ENCODE results near the gene RHOG. TPM values are rescaled to one million over a fixed set of nuclear protein-coding genes. Genes with fewer than 3 reads are reported as not detected.
"Not testable (repeated sequence)": the region's sequence is repeated elsewhere in the genome, so short reads cannot be mapped to it uniquely, and the experiment has no call there.

The RHOG gene
- total RNA-seq, 1 experiment from 2014 or later = 31.0 TPM

- Histone ChIP-seq H3F3A (ENCODE audit: insufficient read depth, low read depth) (no peaks in the 10 kb centered on the region), H3K27ac (no peak overlapping the region), H3K9me2 (ENCODE audit: insufficient read depth) (no peaks in the 10 kb centered on the region), H3K27me3 (ENCODE audit: insufficient read depth, low read depth) (no peaks in the 10 kb centered on the region), H3K4me2 (peak overlapping the region; percentile 54; the same call in 1 of the 2 replicates), H3K79me2 (ENCODE audit: low read depth) (no peaks in the 10 kb centered on the region), H3K9me3 (ENCODE audit: insufficient read depth, low read depth) (no peaks in the 10 kb centered on the region), H3K4me3 (no peak overlapping the region), H3K4me1 (replicated peaks; ENCODE audit: insufficient read depth) (peaks cover 19% of the 10 kb centered on the region), H2AFZ (no peak overlapping the region), H3K36me3 (ENCODE audit: low read depth) (no peaks in the 10 kb centered on the region), H4K20me1 (ENCODE audit: insufficient read depth) (no peaks in the 10 kb centered on the region)
- DNase-seq = no peak
- no TSS peak for BruUV-seq (replicated peaks)
- intact Hi-C loops (cut with micrococcal nuclease; ENCODE audit: unreplicated experiment) = no loop called here
- ChIA-PET POLR2A (ENCODE audit: unreplicated experiment) (interaction anchor here (0.7 kb wide), 1 partner anchor 576 kb away, joined by 8 read pairs; the partner anchor contains the start of gene TRIM21), CTCF (no interaction called here)
- TF ChIP-seq EZH2 (IDR thresholded peaks at IDR 0.05; ENCODE audit: low read depth) = no peak
- TF ChIP-seq CTCF (conservative IDR thresholded peaks at IDR 0.05) = no peak
These were observed 23.5 kb downstream of the RHOG start for GRCh38 chr11:3817181-3817800.

GRCh38 chr11:3816673-3817072 is 24.1 kb downstream of the RHOG start:
- TF ChIP-seq EZH2 (IDR thresholded peaks at IDR 0.05; ENCODE audit: low read depth) (no peak), CTCF (conservative IDR thresholded peaks at IDR 0.05) (no peak)
- ChIA-PET POLR2A (ENCODE audit: unreplicated experiment) (no interaction called here), CTCF (no interaction called here)
- Histone ChIP-seq H4K20me1 (ENCODE audit: insufficient read depth) (no peaks in the 10 kb centered on the region), H3K4me3 (no peak overlapping the region), H3K79me2 (ENCODE audit: low read depth) (no peaks in the 10 kb centered on the region), H3K9me2 (ENCODE audit: insufficient read depth) (no peaks in the 10 kb centered on the region), H3K36me3 (ENCODE audit: low read depth) (no peaks in the 10 kb centered on the region), H3K27me3 (ENCODE audit: insufficient read depth, low read depth) (no peaks in the 10 kb centered on the region), H3K9me3 (ENCODE audit: insufficient read depth, low read depth) (no peaks in the 10 kb centered on the region), H3K4me1 (replicated peaks; ENCODE audit: insufficient read depth) (peaks cover 19% of the 10 kb centered on the region), H2AFZ (no peak overlapping the region), H3F3A (ENCODE audit: insufficient read depth, low read depth) (no peaks in the 10 kb centered on the region), H3K4me2 (peak overlapping the region; percentile 54), H3K27ac (no peak overlapping the region)
- DNase-seq = peak; percentile 62 to 80
- no TSS peak for BruUV-seq (replicated peaks)
- intact Hi-C loops (cut with micrococcal nuclease; ENCODE audit: unreplicated experiment) = loop anchor here (1.0 kb wide), 1 partner anchor 25 kb away; no protein-coding TSS in a partner anchor

GRCh38 chr11:3815845-3816244 is 24.9 kb downstream of the RHOG start:
- H3K4me1 ChIP-seq (replicated peaks; ENCODE audit: insufficient read depth) = peaks cover 19% of the 10 kb centered on the region
- H3K27me3 ChIP-seq (ENCODE audit: insufficient read depth, low read depth) = no peaks in the 10 kb centered on the region
- TF ChIP-seq CTCF (conservative IDR thresholded peaks at IDR 0.05) = no peak
- no peak for TF ChIP-seq EZH2 (IDR thresholded peaks at IDR 0.05; ENCODE audit: low read depth)
- no TSS peak for BruUV-seq (replicated peaks)
- H4K20me1 ChIP-seq (ENCODE audit: insufficient read depth) = no peaks in the 10 kb centered on the region
- H3K4me2 ChIP-seq = peak overlapping the region; percentile 54; the same call in 1 of the 2 replicates
- no peaks in the 10 kb centered on the region for H3K9me3 ChIP-seq (ENCODE audit: insufficient read depth, low read depth)
- intact Hi-C loops (cut with micrococcal nuclease; ENCODE audit: unreplicated experiment) = loop anchor here (1.0 kb wide), 1 partner anchor 25 kb away; no protein-coding TSS in a partner anchor
- POLR2A ChIA-PET (ENCODE audit: unreplicated experiment) = no interaction called here
- no peak overlapping the region for H2AFZ ChIP-seq
- H3K9me2 ChIP-seq (ENCODE audit: insufficient read depth) = no peaks in the 10 kb centered on the region
- CTCF ChIA-PET = no interaction called here
- H3K79me2 ChIP-seq (ENCODE audit: low read depth) = no peaks in the 10 kb centered on the region
- no peak for DNase-seq
- H3K36me3 ChIP-seq (ENCODE audit: low read depth) = no peaks in the 10 kb centered on the region
- H3K4me3 ChIP-seq = no peak overlapping the region
- no peaks in the 10 kb centered on the region for H3F3A ChIP-seq (ENCODE audit: insufficient read depth, low read depth)
- H3K27ac ChIP-seq = 0 out of 2 replicates have a peak overlapping the region, but pooled peaks have one; percentile 19

- H3K9me3 ChIP-seq (ENCODE audit: insufficient read depth, low read depth); H3K79me2 ChIP-seq (ENCODE audit: low read depth); intact Hi-C loops (cut with micrococcal nuclease; ENCODE audit: unreplicated experiment); DNase-seq; H3K27me3 ChIP-seq (ENCODE audit: insufficient read depth, low read depth); BruUV-seq (replicated peaks); CTCF ChIA-PET; H3K9me2 ChIP-seq (ENCODE audit: insufficient read depth); H3K4me3 ChIP-seq; H3K36me3 ChIP-seq (ENCODE audit: low read depth); H2AFZ ChIP-seq; POLR2A ChIA-PET (ENCODE audit: unreplicated experiment); H4K20me1 ChIP-seq (ENCODE audit: insufficient read depth); H3K4me2 ChIP-seq; H3F3A ChIP-seq (ENCODE audit: insufficient read depth, low read depth); H3K27ac ChIP-seq: not testable (repeated sequence)
- peaks cover 19% of the 10 kb centered on the region for H3K4me1 ChIP-seq (replicated peaks; ENCODE audit: insufficient read depth)
These were observed 25.9 kb downstream of the RHOG start for GRCh38 chr11:3814832-3815231.
